IMR-90 (cell line): Measurements from ENCODE around the gene SOD1. TPM values are rescaled to one million over a fixed set of nuclear protein-coding genes. Genes with fewer than 3 reads are reported as not detected.

Experiments
- ATAC-seq: fragments of 200-7000 bp; cut with Tn5 transposase; 2 replicates; pipeline ENCODE4 v1.9.1; 2020; ENCODE audit warnings: low read depth, mild to moderate bottlenecking, moderate library complexity
- BruUV-seq: library from RNA; stranded (reverse); fragments of 400-500 nt; replicated peaks from 2 replicates; lab custom pipeline; 2021; lab: Mats Ljungman, UMichigan
- CTCF ChIA-PET: fragments of 300-600 bp; formaldehyde crosslinking; extraction: SDS; loops from one replicate; lab custom pipeline; 2021; ENCODE audit warnings: antibody characterized with exemption; lab: Yijun Ruan, JAX
- POLR2A ChIA-PET: fragments of 300-600 bp; sonication (Branson Sonifier 250); formaldehyde crosslinking; loops from one replicate; lab custom pipeline; 2022; ENCODE audit warnings: antibody characterized with exemption; ENCODE audit not compliant: unreplicated experiment; lab: Charles Lee
- DNase-seq: peaks from one replicate; pipeline ENCODE4 v3.0.0; 2013
- H2AFZ ChIP-seq: replicated peaks from 2 replicates; pipeline ENCODE3; 2013; ENCODE audit warnings: low read length, mild to moderate bottlenecking; ENCODE audit not compliant: poor library complexity
- H2AK5ac ChIP-seq: 2 replicates; pipeline ENCODE4 v1.6.1; 2013; ENCODE audit warnings: low read depth, low read length, inconsistent platforms
- H2AK9ac ChIP-seq: replicated peaks from 2 replicates; pipeline ENCODE3; 2013; ENCODE audit warnings: mild to moderate bottlenecking, low read depth, low read length, moderate library complexity; ENCODE audit not compliant: poor library complexity
- H2BK120ac ChIP-seq: 2 replicates; pipeline ENCODE4 v1.6.1; 2013; ENCODE audit warnings: low read depth, low read length, inconsistent platforms
- H2BK15ac ChIP-seq: 3 replicates; pipeline ENCODE4 v1.6.1; 2013; ENCODE audit warnings: low read depth, low read length, inconsistent platforms
- H2BK20ac ChIP-seq: 2 replicates; pipeline ENCODE4 v1.6.1; 2013; ENCODE audit warnings: low read depth, mild to moderate bottlenecking, inconsistent platforms, low read length, moderate library complexity
- H2BK5ac ChIP-seq: 2 replicates; pipeline ENCODE4 v1.6.1; 2013; ENCODE audit warnings: mild to moderate bottlenecking, low read depth, low read length, inconsistent platforms; ENCODE audit not compliant: poor library complexity, severe bottlenecking
- H3K14ac ChIP-seq: replicated peaks from 2 replicates; pipeline ENCODE4 v1.6.1; 2013; ENCODE audit warnings: low read depth, low read length, inconsistent platforms
- H3K18ac ChIP-seq: 2 replicates; pipeline ENCODE4 v1.6.1; 2013; ENCODE audit warnings: low read depth, low read length, control low read depth
- H3K23ac ChIP-seq: 2 replicates; pipeline ENCODE4 v1.6.1; 2013; ENCODE audit warnings: low read depth, low read length, inconsistent platforms
- H3K27ac ChIP-seq: 2 replicates; pipeline ENCODE4 v1.5.1; 2013; ENCODE audit warnings: mild to moderate bottlenecking, control low read depth, low read length; ENCODE audit not compliant: insufficient read depth
- H3K27me3 ChIP-seq: 2 replicates; pipeline ENCODE4 v1.6.1; 2013; ENCODE audit warnings: low read length; ENCODE audit not compliant: control insufficient read depth, insufficient read depth
- H3K36me3 ChIP-seq: 2 replicates; pipeline ENCODE4 v1.6.1; 2013; ENCODE audit warnings: low read length, mixed read lengths; ENCODE audit not compliant: control insufficient read depth, insufficient read depth
- H3K4ac ChIP-seq: 2 replicates; pipeline ENCODE4 v1.6.1; 2013; ENCODE audit warnings: low read depth, low read length, inconsistent platforms
- H3K4me1 ChIP-seq: 2 replicates; pipeline ENCODE4 v1.6.1; 2013; ENCODE audit warnings: low read length, mixed read lengths; ENCODE audit not compliant: control insufficient read depth, insufficient read depth
- H3K4me2 ChIP-seq: 2 replicates; pipeline ENCODE4 v1.6.1; 2013; ENCODE audit warnings: low read depth, mild to moderate bottlenecking, control low read depth, low read length, moderate library complexity
- H3K4me3 ChIP-seq: 2 replicates; pipeline ENCODE4 v1.5.1; 2013; ENCODE audit warnings: low read depth, mild to moderate bottlenecking, control low read depth, low read length, moderate library complexity; ENCODE audit not compliant: insufficient read depth
- H3K56ac ChIP-seq: 2 replicates; pipeline ENCODE4 v1.6.1; 2013; ENCODE audit warnings: low read length, inconsistent platforms; ENCODE audit not compliant: insufficient read depth; ENCODE audit errors: extremely low read depth
- H3K79me1 ChIP-seq, 2 experiments: 2 replicates each; pipeline ENCODE4 v1.6.1; 2013; ENCODE audit warnings: low read length in 2 of 2, inconsistent platforms in 1 of 2, low read depth in 1 of 2
- H3K9ac ChIP-seq: 2 replicates; pipeline ENCODE4 v1.6.1; 2013; ENCODE audit warnings: low read depth, low read length, control low read depth
- H3K9me1 ChIP-seq: 2 replicates; pipeline ENCODE4 v1.6.1; 2013; ENCODE audit warnings: low read length, inconsistent platforms; ENCODE audit not compliant: insufficient read depth
- H3K9me3 ChIP-seq: 2 replicates; pipeline ENCODE4 v1.6.1; 2013; ENCODE audit warnings: low read length; ENCODE audit not compliant: control insufficient read depth, insufficient read depth
- H4K20me1 ChIP-seq: 2 replicates; pipeline ENCODE4 v1.6.1; 2013; ENCODE audit warnings: low read length, inconsistent platforms; ENCODE audit not compliant: insufficient read depth
- H4K5ac ChIP-seq: 2 replicates; pipeline ENCODE4 v1.6.1; 2013; ENCODE audit warnings: mild to moderate bottlenecking, low read depth, low read length, control low read depth
- H4K8ac ChIP-seq, 2 experiments: 2 replicates each; pipeline ENCODE4 v1.6.1; 2013; ENCODE audit warnings: low read depth in 2 of 2, low read length in 2 of 2, control low read depth in 1 of 2, inconsistent platforms in 1 of 2
- H4K91ac ChIP-seq: 2 replicates; pipeline ENCODE4 v1.6.1; 2013; ENCODE audit warnings: low read depth, low read length, inconsistent platforms; ENCODE audit not compliant: insufficient read depth
- BHLHE40 ChIP-seq: fragments of 150-350 bp; IDR thresholded peaks from 2 replicates; pipeline ENCODE4 v1.6.1; 2016; ENCODE audit warnings: mild to moderate bottlenecking, low read depth, low read length
- CEBPB ChIP-seq: IDR thresholded peaks from 2 replicates; pipeline ENCODE4 v1.6.1; 2012; ENCODE audit warnings: low read depth, low read length, improper control_type of control experiment
- CHD1 ChIP-seq: IDR thresholded peaks from 2 replicates; pipeline ENCODE4 v1.6.1; 2012; ENCODE audit warnings: low read depth, low read length, improper control_type of control experiment
- MAFK ChIP-seq: IDR thresholded peaks from 2 replicates; pipeline ENCODE4 v1.6.1; 2012; ENCODE audit warnings: low read depth, low read length, improper control_type of control experiment
- NFE2L2 ChIP-seq: fragments of 150-350 bp; IDR thresholded peaks from 2 replicates; pipeline ENCODE4 v1.6.1; 2016; ENCODE audit warnings: low read depth, mild to moderate bottlenecking, low read length
- POLR2A ChIP-seq: IDR thresholded peaks from 2 replicates; pipeline ENCODE4 v1.6.1; 2012; ENCODE audit warnings: mild to moderate bottlenecking, low read depth, low read length
- RFX5 ChIP-seq: IDR thresholded peaks from 2 replicates; pipeline ENCODE4 v1.8.0; 2012; ENCODE audit warnings: low read depth, mild to moderate bottlenecking, low read length, moderate library complexity
- WGBS, 2 experiments: methylation state at CpG; one replicate each; pipeline versions ENCODE4 v1.1.5 to v1.1.7; 2013; ENCODE audit warnings: missing lambda C conversion rate in 2 of 2; ENCODE audit not compliant: insufficient read length in 1 of 2; ENCODE audit errors: extremely low coverage in 2 of 2; 5-methylcytosine and 5-hydroxymethylcytosine counted together
- dilution Hi-C: fragments of 300-500 bp; cut with HindIII; formaldehyde crosslinking; loops from one replicate; pipeline ENCODE4 v1.14.3; 2018; ENCODE audit warnings: low sequenced_read_pairs; ENCODE audit not compliant: unreplicated experiment
- in situ Hi-C: fragments of 300-500 bp; cut with MboI; formaldehyde crosslinking; loops from 3 replicates; pipeline ENCODE4 v1.14.3; 2019; ENCODE audit warnings: low sequenced_read_pairs, inconsistent platforms, mixed read lengths
- intact Hi-C: fragments of 100-400 bp; cut with micrococcal nuclease; formaldehyde crosslinking; loops from 2 replicates; pipeline ENCODE4 v1.10.0; 2022
- polyA plus RNA-seq, 3 experiments: library from polyadenylated mRNA; depleted of rRNA; stranded (reverse); fragments of >200 nt; gene quantifications; 2 replicates each; pipeline ENCODE4 v1.2.3, GENCODE V29; 2012; ENCODE audit warnings: low replicate concordance in 1 of 3
- total RNA-seq: library from RNA; depleted of rRNA; stranded (reverse); fragments of >200 nt; gene quantifications from 2 replicates; pipeline ENCODE4 v1.2.3, GENCODE V29; 2012
- TF ChIP-seq, protein P1 (sequence below): fragments of 150-350 bp; IDR thresholded peaks from 2 replicates; pipeline ENCODE4 v1.6.1; 2017; ENCODE audit warnings: mild to moderate bottlenecking, antibody characterized with exemption, low read length, low read depth
- TF ChIP-seq, protein P2 (sequence below): conservative IDR thresholded peaks from 2 replicates; pipeline ENCODE4 v1.5.1; 2012; ENCODE audit warnings: mild to moderate bottlenecking, low read depth, low read length, improper control_type of control experiment

SOD1 gene
- total and polyA plus RNA-seq, 2 of the 4 experiments (the other 2 are of a cell fraction): 312 to 392 TPM

DNA sequence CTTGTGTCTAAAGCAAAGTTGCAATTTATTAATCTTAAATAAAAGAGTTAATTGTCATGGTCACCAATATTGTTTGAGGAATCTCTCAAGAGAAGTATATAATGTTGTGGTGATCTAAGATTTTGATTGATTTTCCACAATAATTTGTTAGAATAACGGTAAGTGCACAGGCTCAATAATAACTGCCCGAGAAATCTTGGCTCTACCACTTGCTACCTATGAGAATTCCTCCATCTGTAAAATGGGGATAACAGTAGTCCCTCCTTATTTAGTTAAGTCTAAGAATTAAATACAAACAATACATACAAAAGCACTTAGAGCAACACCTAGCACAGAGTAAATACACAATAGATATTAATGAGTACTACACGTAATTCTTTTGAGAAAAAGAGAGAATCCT is 53.6 kb downstream of the SOD1 start:
- H3K9me1 ChIP-seq: no peaks in the 10 kb centered on the region; the same call in 1 of the 2 replicates
- dilution Hi-C loops (no loop called here), in situ Hi-C loops (no loop called here), intact Hi-C loops (no loop called here)
- H2BK5ac ChIP-seq: no peak overlapping the region
- peaks cover 3 to 34% of the 10 kb centered on the region in 2 experiments; a peak in 2 of 4 replicates for H3K79me1 ChIP-seq
- no peak overlapping the region for H3K56ac ChIP-seq
- H3K9ac ChIP-seq: no peak overlapping the region
- no peak overlapping the region for H2AK9ac ChIP-seq
- peaks cover 12% of the 10 kb centered on the region for H3K4me1 ChIP-seq
- no peak overlapping the region for H2BK20ac ChIP-seq
- no peak overlapping the region for H3K4me2 ChIP-seq
- no peak overlapping the region for H2BK120ac ChIP-seq
- no peak overlapping the region for H3K23ac ChIP-seq
- WGBS, 2 experiments: no CpG with 5 or more reads among the region's 3 CpGs
- DNase-seq (no peak), ATAC-seq (no peak)
- no peaks in the 10 kb centered on the region for H3K9me3 ChIP-seq
- no TSS peak for BruUV-seq
- H3K4ac ChIP-seq: no peak overlapping the region
- H3K36me3 ChIP-seq: no peaks in the 10 kb centered on the region
- no peak overlapping the region for H3K4me3 ChIP-seq
- H3K27ac ChIP-seq: no peak overlapping the region
- no peak overlapping the region for H3K18ac ChIP-seq
- peaks cover 64% of the 10 kb centered on the region for H4K20me1 ChIP-seq
- no peak overlapping the region for H2AFZ ChIP-seq
- no peak for TF ChIP-seq MAFK
- no peak for TF ChIP-seq POLR2A
- TF ChIP-seq BHLHE40: no peak
- TF ChIP-seq, protein P1, sequence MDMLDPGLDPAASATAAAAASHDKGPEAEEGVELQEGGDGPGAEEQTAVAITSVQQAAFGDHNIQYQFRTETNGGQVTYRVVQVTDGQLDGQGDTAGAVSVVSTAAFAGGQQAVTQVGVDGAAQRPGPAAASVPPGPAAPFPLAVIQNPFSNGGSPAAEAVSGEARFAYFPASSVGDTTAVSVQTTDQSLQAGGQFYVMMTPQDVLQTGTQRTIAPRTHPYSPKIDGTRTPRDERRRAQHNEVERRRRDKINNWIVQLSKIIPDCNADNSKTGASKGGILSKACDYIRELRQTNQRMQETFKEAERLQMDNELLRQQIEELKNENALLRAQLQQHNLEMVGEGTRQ: no peak
- no peak for TF ChIP-seq RFX5
- no peak for TF ChIP-seq NFE2L2
- TF ChIP-seq, protein P2, sequence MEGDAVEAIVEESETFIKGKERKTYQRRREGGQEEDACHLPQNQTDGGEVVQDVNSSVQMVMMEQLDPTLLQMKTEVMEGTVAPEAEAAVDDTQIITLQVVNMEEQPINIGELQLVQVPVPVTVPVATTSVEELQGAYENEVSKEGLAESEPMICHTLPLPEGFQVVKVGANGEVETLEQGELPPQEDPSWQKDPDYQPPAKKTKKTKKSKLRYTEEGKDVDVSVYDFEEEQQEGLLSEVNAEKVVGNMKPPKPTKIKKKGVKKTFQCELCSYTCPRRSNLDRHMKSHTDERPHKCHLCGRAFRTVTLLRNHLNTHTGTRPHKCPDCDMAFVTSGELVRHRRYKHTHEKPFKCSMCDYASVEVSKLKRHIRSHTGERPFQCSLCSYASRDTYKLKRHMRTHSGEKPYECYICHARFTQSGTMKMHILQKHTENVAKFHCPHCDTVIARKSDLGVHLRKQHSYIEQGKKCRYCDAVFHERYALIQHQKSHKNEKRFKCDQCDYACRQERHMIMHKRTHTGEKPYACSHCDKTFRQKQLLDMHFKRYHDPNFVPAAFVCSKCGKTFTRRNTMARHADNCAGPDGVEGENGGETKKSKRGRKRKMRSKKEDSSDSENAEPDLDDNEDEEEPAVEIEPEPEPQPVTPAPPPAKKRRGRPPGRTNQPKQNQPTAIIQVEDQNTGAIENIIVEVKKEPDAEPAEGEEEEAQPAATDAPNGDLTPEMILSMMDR: no peak
- no peak for TF ChIP-seq CEBPB
- TF ChIP-seq CHD1: no peak
- ChIA-PET CTCF (no interaction called here), POLR2A (no interaction called here)
- H4K91ac ChIP-seq: no peak overlapping the region
- no peak overlapping the region for H3K14ac ChIP-seq
- H4K5ac ChIP-seq: no peak overlapping the region
- no peak overlapping the region for H2BK15ac ChIP-seq
- no peaks in the 10 kb centered on the region for H3K27me3 ChIP-seq
- H4K8ac ChIP-seq: no peak overlapping the region
- no peak overlapping the region for H2AK5ac ChIP-seq
